ENCODE data around the gene FAM170B.

Gene FAM170B

GRCh38 chr10:49131507-49132361 lies 2.1 kb downstream of the FAM170B start:
- no peak for DNase-seq
- intact Hi-C loops (cut with DNase I): no loop called here

DNA sequence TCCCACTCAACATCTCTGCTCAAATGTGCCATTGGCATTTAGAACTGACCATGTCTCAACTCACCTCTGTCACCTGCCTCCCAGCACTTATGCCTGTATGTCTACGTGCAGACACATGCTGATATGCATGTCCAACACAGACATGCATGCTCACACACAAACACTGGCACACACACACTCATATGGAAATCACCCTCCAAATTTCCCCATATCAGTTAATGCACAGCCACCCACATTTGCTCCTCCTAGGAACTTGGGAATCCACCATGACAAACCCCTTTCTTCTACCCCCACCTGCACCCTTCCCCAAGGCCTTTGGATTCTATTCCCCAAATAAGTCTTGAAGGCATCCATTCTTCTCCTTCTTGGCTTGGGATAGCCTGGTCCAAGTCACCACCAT lies 4.4 kb downstream of the FAM170B start:
- intact Hi-C loops (cut with DNase I): no loop called here
- DNase-seq: no peak

GRCh38 chr10:49128854-49129253 lies 5.0 kb downstream of the FAM170B start:
- no peak for DNase-seq
- intact Hi-C loops (cut with DNase I): no loop called here

GRCh38 chr10:49123981-49124950 lies 9.6 kb downstream of the FAM170B start:
- DNase-seq: no peak
- intact Hi-C loops (cut with DNase I): no loop called here

DNA sequence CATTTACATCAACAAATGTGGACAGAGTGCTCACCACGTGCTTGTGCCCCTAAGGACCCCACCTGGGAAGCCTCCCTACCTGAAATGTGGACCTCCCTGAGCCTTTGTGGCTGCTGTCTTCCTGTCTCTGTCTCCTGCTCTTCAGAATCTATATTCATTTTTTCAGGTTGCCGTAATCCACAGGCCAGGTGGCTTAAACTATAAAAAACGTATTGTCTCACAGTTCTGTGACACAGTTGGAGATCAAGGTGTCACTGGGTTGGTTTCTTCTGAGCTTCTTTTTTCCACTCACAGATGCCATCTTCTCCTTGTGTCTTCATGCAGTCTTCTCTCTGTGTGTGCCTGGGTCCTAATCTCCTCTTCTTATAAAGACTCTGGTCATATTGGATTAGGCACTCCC lies 12.9 kb downstream of the FAM170B start:
- intact Hi-C loops (cut with DNase I): no loop called here
- no peak for DNase-seq

GRCh38 chr10:49119746-49120145 lies 14.1 kb downstream of the FAM170B start:
- no peak for DNase-seq
- intact Hi-C loops (cut with DNase I): loop anchor here (5.0 to 10.0 kb wide), 2 partner anchors 37 to 135 kb away; no protein-coding TSS in a partner anchor

- intact Hi-C loops (cut with DNase I): loop anchor here (5.0 to 10.0 kb wide), 2 partner anchors 36 to 134 kb away; no protein-coding TSS in a partner anchor
- no peak for DNase-seq
Measured at GRCh38 chr10:49118430-49119074, 15.3 kb downstream of the FAM170B start.

DNA sequence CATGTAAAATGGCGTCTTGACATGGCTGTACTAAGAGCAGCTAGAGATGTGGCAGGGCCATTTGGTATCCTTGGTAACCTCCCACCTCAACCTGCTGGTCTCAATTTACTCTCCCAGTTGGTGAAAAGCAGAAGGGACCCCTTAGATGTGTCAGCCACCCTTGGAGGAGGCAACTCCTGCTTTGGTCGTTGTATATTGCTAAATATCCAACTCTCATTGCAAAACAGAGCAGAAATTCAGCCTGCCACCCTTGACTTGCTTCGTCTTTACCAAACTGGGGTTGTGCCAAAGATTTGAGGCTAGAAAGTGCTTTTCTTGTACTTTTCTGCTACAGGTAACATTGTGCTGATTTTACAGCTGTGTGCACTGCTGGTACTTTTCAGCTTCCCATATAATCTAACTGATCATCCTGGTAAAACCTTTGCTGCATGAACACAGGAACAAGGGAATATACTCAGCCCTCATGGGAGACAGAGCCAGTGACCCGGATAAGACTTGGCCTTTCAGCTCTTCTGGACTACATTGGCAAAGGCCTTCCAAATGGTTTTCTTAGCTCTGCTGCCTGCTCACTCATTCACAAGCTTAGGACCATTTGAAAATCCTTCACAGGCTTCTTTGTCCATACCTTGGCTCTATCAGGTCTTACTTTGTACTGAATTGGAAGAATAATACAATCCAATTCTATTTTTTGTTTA lies 16.3 kb downstream of the FAM170B start:
- no peak for DNase-seq
- intact Hi-C loops (cut with DNase I): loop anchor here (5.0 to 10.0 kb wide), 2 partner anchors 35 to 133 kb away; no protein-coding TSS in a partner anchor

GRCh38 chr10:49116509-49117375 lies 17.1 kb downstream of the FAM170B start:
- intact Hi-C loops (cut with DNase I): loop anchor here (5.0 to 10.0 kb wide), 2 partner anchors 34 to 132 kb away; no protein-coding TSS in a partner anchor
- DNase-seq: no peak

DNA sequence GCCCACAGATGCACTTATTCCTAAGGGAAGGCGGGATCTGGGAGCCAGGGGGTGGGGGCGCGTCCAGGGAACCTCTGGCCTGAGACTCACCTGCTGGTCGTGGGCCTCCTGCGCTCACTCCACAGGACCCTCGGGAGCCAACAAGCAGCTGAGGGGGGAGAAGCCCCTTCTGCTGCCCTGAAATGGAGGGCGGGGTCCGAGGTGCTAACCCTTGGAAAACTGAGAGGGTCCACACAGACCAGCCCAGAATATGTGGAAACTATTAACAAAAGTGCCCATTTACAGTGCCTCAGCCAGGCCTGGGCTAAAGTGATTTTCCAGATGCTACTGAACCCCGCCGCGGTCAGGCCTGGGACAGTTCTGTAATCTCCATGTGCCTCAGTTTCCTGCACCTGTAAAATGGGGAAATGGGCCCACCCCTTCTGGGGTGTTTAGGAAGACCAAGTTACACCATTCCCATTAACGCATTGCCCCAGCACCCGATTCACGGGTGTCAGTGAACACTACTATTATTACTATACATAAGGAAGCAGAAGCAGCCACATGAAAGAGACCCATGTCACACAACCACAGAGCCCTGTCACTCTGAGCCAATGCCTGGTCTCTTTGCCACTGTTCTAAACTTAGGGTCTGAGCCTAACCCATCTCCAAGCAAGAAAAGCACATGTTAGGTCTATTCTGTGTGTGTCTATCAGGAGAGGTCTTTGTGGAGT lies 17.9 kb downstream of the FAM170B start:
- intact Hi-C loops (cut with DNase I): loop anchor here (5.0 to 10.0 kb wide), 2 partner anchors 34 to 131 kb away; no protein-coding TSS in a partner anchor
- no peak for DNase-seq

- intact Hi-C loops (cut with DNase I): loop anchor here (5.0 to 10.0 kb wide), 2 partner anchors 33 to 130 kb away; no protein-coding TSS in a partner anchor
- DNase-seq: peak in 8 of 10 donors; percentile 29 to 92 (median 42)
Measured at GRCh38 chr10:49115015-49115795, 18.6 kb downstream of the FAM170B start, which contains the start of gene VSTM4. Gene VSTM4, minus strand, starts transcription at chr10:49115522. Its CDS starts 37 bp downstream, at chr10:49115485.

GRCh38 chr10:49114718-49115014 lies 19.2 kb downstream of the FAM170B start:
- intact Hi-C loops (cut with DNase I): loop anchor here (5.0 to 10.0 kb wide), 2 partner anchors 32 to 130 kb away; no protein-coding TSS in a partner anchor
- DNase-seq: peak in 1 of 10 donors; percentile 26

DNA sequence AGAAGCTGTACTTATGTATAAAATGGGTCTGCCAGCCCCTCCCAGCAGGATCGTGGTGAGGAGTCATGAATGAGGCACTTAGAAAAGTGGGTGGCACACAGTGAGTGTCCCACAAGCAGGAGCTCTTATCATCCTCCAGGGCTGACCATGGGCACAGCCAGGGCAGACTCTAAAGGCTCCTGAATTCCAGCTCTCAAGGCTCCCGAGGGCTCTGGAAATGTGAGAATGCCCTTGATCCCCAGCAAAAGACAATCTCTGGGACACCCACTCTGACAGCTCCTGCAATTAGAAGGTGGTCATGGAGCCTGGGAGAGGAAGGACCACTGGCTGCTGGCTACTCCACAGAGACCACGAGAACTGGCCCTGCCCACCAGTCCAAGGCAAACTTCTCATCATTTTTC lies 20.1 kb downstream of the FAM170B start:
- intact Hi-C loops (cut with DNase I): loop anchor here (10.0 kb wide), 1 partner anchor 129 kb away; no protein-coding TSS in a partner anchor

DNA sequence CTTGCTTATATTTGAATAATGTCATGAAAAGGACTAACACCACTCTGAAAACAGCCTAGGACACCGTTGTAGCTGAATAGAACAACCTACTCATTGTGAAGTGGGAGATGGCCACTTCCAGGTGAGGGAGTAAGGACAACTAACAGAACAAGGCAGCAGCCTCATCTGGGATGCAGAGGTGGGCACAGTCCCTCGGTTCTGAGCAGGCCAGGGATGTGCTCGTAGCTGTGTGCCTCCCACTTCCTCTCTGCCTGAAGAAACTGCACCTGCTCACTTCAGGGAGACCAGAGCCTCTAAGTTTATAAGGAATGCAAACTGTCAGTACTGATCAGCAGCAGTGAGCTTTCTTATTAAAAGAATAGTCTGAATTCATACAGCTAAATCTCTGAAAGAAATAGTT lies 21.0 kb downstream of the FAM170B start:
- no peak for DNase-seq
- intact Hi-C loops (cut with DNase I): loop anchor here (10.0 kb wide), 1 partner anchor 128 kb away; no protein-coding TSS in a partner anchor

More for the DNA sequence above, 20.1 kb downstream of the FAM170B start:
- DNase-seq: no peak

- no peak for DNase-seq
- intact Hi-C loops (cut with DNase I): loop anchor here (10.0 kb wide), 1 partner anchor 127 kb away; no protein-coding TSS in a partner anchor
Measured at GRCh38 chr10:49112098-49112497, 21.7 kb downstream of the FAM170B start.

DNA sequence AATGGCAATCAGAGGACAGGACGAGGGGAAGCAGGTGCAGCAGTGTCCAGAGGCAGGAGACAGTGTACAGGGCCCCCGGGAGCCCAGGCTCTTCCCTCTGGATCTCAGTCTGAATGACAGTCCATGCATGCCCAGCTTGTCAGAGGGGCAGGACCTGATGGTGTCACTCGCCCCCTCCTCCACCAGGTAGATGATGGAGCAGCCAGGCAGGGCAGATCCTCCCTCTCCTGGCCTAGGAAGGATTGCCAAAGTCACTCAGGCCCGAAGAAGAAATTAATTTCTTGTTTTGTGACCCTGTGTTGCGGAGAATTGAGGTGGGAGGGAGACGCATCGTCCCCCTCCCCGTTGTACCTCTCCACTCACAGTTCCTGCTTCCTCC lies 22.5 kb downstream of the FAM170B start:
- intact Hi-C loops (cut with DNase I): loop anchor here (10.0 kb wide), 1 partner anchor 127 kb away; no protein-coding TSS in a partner anchor
- DNase-seq: peak in 1 of 10 donors; percentile 53

All from posterior cingulate gyrus (tissue), 11 donors.